HG03108 (cell line): Measurements from ENCODE around the gene MILR1.
"Not testable (repeated sequence)": the region's sequence is repeated elsewhere in the genome, so short reads cannot be mapped to it uniquely, and the experiment has no call there.

Source experiments
- ATAC-seq: cut with Tn5 transposase; IDR thresholded peaks from one replicate; pipeline ENCODE4 v1.9.1; 2021; ENCODE audit warnings: moderate library complexity; ENCODE audit not compliant: unreplicated experiment

Gene MILR1

DNA sequence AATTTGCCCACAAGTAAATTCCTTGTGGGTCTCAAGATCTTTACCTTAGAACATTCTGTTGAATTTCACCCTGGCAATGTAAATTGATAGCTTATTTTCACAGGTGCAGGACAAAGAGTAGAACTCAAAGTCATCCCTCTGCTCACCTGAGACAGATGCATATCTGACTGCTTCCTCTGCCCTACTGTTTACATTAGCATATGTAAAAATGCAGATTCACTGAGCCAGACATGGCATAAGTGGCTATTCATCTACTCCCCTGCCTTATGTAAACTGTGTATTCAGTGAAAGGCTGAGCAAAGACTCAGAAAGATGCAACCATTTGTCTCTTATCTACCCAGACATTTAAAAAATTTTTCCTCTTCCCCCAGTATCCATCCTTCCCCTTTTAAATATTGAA lies 22.3 kb upstream of the MILR1 start:
- ATAC-seq, result no peak

DNA sequence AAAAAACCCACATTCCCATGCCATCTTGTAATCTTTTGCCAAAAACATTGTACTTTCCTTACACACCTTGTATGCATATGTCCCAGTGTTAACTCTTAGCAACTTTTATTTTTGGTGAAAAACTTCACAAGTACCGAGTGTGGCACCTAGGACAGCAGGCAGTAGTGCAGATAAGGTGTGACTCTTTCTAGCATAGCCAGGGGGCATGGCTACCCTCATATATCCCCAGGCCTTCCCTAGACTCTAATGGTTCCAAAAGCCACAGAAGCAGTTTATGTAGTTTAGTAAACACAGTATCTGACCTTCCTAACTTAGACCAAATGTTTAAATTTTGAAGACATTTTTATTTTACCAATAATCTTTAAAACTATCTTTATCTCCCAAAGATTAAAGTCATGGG lies 20.5 kb upstream of the MILR1 start:
- ATAC-seq, result no peak

DNA sequence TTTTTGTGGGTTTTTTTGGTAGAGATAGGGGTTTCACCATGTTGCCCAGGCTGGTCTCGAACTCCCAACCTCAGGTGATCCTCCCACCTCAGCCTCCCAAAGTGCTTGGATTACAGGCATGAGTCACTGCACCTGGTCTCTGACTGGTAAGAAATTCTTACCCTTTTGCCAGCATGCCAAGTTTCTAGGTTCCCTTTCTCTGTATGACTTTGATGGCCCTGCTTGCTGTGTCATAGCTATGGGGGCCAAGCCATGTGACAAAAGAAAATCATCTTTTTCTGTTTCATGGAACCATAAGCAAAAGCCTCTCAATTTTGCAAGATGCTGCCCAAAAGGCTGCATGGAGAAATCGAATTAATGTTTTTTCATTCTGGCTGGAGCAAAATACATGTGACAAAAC lies 18.9 kb upstream of the MILR1 start:
- ATAC-seq, result not testable (repeated sequence)

DNA sequence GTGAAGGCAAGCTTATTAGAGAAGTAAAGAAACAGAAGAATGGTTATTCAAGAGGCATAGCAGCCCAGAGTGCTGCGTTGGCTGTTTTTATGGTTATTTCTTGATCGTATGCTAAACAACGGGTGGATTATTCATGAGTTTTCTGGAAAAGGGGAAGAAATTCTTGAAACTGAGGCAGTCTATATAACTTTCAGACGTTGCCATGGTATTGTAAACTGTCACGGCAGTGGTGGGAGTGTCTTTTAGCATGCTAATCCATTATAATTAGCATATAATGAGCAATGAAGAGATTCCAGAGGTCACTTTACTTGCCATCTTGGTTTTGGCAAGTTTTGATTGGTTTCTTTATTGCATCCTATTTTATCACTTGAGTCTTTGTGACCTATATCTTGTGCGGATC lies 17.4 kb upstream of the MILR1 start:
- no peak for ATAC-seq

DNA sequence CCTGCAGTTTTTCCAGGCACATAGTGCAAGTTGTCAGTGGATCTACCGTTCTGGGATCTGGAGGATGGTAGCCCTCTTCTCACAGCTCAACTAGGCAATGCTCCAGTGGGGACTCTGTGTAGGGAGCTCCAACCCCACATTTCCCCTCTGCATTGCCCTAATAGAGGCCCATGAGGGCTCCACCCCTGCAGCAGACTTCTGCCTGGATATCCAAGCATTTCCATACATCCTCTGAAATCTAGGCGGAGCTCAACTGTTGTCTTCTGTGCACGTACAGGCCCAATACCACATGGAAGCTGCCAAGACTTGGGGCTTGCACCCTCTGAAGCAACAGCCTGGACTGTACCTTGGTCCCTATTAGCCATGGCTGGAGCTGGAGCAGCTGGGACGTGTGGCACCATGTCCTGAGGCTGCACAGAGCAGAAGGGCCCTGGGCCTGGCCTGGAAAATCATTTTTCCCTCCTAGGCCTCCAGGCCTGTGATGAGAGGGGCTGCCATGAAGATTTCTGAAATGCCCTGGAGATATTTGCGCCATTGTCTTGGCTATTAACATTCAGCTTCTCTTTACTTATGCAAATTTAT lies 10.9 kb upstream of the MILR1 start:
- ATAC-seq, result no peak

DNA sequence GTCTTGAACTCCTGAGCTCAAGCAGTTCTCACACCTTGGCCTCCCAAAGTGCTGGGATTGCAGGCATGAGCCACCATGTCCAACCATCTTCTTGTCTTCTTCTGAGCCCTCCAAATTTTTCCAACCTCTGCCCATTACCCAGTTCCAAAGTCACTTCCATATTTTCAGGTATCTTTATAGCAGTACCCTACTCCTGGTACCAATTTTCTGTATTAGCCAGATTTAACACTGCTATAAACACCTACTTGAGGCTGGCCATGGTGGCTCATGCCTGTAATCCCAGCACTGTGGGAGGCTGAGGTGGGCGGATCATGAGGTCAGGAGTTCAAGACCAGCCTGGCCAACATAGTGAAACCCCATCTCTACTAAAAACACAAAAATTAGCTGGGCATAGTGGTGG lies 9.4 kb upstream of the MILR1 start:
- not testable (repeated sequence) for ATAC-seq

DNA sequence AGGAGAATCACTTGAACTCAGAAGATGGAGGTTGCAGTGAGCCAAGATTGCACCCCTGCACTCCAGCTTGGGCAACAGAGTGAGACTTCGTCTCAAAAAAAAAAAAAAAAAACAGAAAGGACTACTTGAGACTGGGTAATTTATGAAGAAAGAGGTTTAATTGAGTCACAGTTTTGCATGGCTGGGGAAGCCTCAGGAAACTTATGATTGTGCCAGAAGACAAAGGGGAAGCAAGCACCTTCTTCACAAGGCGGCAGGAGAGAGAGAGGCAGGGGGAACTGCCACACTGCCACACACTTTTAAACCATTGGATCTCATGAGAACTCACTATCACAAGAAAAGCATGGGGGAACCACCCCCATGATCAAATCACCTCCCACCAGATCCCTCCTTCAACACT lies 9.0 kb upstream of the MILR1 start:
- ATAC-seq, result no peak

DNA sequence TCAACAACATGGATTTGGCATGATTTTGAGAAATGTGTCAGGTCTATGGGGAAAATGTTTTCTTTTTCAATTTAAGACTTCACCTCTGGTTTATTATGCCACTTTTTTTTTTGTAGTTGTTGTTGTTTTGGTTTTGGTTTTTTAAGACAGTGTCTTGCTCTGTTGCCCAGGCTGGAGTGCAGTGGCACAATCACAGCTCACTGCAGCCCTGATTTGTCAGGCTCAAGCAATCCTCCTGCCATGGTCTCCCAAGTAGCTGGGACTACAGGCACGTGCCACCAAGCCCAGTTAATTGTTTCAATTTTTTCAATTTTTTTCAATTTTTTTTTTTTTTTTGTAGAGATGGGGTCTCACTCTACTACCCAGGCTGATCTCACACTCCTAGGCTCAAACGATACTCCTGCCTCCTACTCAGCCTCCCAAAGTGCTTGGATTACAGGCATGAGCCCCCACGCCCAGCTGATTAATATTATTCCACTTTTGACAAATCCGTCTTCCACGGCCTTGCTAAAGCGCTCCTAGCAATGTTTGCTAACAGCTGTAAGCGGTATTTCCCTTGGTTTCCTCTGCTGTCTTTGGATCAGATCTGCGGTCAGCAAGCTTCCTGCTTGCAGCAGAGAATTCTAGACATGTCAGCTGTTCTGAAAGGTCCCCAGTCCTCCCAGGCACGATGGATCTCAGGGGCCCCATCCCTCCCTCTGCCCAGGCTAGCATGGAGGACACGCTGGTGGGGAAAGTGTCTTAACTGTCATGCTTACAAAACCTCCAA lies 7.0 kb upstream of the MILR1 start:
- no peak for ATAC-seq

DNA sequence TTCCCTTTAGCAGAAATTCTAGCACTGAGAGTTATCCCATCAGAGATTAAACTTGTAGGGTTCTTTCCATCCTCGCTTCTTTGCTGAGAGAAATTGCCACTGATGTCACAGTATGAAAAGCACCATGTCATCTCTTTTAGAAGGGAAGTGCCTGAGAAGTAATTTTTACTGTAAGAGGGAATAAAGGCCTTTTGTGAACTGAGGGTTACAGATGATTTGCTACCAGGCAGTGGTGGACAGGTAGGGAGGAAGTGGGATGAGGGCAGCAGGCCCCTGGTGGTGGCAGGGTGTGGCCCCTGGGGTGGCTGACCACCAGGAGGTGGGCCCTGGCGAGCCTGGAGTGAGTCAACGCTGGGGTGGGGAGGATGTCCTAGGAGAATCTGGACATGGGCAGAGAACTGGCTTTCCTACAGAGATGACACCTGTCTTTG lies 6.4 kb upstream of the MILR1 start:
- no peak for ATAC-seq

DNA sequence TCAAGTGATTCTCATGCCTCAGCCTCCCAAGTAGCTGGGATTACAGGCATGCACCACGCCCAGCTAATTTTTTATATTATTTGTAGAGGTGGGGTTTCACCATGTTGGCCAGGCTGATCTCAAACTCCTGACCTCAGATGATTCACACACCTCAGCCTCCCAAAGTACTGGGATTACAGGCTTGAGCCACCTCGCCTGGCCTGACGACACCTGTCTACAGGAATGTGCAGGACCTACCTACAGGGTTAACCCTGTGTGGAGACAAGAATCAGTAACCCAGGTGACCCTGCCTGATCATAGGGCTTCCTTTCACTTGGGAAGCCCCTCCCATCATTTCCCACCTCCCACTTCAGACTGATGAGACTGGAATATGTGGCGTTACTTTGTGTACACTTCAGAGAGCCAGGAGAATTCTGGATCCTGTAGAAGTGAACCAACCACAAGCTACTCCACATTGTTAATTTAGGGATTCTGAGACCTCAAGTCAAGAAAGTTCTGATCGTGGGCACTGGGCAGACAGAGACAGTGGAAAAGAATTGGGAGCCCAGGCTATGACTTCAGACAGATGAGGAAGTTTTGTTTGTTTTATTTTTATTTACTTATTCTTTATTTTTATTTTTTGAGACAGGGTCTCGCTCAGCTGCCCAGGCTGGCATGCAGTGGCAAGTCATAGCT lies 5.7 kb upstream of the MILR1 start:
- no peak for ATAC-seq

DNA sequence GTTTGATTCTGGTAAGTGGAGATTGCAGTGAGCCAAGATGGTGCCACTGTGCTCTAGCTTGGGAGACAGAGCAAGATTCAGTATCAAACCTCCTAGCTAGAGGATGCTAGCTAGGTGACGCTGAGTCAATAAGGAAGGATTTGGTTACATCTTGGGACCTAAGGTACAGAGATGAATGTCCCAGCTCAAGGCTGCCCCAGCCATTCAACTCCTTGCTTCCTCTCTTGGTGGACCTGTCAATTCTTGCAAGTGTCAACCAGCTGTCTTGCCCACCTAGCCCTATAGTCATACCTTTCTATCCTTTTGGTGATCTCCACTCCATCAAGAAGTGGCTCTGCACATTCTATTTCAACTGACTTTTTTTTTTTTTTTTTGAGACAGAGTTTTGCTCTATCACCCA lies 1.4 kb upstream of the MILR1 start:
- no peak for ATAC-seq

DNA sequence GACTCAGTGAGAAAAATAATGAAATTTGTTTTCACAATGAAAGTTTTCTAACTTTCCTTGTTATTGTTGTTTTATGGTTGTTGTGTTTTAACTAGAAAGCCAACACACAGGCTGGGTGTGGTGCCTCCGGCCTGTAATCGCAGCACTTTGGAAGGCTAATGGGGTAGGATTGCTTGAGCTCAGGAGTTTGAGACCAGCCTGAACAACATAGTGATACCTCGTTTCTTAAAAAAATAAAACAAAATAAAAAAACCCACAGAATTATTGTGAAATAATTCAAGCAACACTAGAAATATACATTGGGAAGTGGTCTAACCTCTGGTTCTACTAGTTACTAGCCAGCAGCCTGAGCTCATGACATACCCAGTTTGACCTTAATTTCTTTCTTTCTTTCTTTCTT lies 630 bp downstream of the MILR1 start:
- ATAC-seq, result no peak

DNA sequence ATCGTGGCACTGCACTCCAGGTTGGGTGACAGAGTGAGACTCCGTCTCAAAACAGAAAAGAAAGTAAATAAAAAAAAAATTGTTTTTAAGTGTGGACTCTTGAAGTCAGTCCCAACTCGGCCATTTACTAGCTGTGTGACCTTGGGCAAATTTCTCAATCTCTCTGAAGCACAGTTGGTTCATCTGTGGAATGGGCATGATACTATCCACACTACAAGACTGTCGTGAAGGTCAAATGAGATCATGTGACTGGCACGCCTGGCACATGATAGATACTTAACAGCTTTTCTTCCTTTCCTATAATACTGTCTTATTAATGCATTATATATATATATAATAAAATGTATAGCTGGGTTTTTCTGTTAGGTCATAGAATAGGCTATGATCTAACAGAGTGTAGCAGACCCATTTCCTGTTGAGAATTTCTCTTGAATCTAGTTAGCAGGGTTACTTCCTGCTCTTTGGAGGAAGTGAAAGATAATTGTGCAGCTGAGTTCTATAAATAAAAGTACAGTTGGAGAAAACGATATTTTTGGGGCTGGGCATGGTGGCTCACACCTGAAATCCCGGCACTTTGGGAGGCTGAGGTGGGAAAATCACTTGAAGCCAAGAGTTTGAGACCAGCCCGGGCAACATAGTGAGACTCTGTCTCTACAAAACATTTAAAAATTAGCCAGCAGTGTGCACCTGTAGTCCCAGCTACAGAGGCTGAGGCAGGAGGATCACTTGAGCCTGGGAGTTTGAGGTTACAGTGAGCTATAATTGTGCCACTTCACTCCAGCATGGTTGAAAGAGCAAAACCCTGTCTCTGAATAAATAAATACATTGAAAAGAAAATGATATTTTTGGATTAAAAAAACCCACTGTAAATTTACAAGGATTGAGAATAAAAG lies 7.3 kb downstream of the MILR1 start:
- ATAC-seq, result no peak

DNA sequence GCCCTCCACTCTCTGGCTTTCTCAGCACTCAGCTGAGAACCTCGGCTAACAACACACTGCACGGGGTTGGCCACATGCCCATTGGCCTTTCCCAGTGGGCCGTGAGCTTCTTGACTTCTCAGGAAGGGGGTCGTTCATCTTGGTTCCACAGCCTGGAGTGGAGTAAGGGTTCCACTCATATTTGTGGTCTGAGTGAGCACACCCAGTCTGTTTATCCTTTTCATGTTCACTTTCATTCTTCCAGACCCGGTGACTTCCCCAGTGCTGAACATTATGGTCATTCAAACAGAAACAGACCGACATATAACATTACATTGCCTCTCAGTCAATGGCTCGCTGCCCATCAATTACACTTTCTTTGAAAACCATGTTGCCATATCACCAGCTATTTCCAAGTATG lies 8.2 kb downstream of the MILR1 start:
- ATAC-seq, result no peak

DNA sequence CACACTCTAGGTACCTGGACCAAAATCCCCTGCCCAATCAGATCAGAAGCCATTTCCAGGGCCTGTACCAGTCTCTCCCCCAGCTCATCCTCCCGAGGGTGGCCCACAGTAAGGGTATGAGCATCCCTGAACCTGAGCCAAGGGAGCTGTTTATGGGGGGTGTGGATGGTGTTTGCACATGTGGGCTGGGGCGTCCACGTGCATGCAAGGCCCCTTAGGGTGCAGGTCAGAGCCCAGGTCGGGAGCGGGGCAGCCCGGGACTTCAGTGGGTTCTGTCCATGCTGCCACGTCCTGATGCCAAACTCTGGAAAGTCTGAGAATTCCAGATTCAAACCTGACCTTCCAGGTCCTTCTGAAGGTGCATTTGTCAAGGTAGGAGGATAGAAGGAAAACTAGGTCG lies 9.8 kb downstream of the MILR1 start:
- no peak for ATAC-seq

DNA sequence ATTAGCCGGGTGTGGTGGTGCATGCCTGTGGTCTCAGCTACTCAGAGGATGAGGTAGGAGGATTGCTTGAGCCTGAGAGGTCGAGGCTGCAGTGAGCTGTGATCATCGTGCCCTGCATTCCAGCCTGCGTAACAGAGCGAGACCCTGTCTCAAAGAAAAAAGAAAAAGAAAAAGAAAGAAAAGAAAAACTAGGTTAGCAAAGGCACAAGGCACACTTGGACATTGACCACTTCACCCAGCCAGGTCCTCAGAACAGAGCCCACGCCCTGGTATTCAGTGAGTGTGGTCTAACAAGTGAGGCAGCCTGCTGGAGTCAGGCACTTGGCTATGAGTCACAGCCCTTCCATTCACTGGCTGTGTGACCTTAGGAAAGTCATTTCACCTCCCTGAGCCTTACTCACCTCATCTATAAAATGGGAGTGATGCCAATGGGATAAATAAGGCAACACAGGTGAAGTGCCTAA lies 10.4 kb downstream of the MILR1 start:
- ATAC-seq, result no peak

DNA sequence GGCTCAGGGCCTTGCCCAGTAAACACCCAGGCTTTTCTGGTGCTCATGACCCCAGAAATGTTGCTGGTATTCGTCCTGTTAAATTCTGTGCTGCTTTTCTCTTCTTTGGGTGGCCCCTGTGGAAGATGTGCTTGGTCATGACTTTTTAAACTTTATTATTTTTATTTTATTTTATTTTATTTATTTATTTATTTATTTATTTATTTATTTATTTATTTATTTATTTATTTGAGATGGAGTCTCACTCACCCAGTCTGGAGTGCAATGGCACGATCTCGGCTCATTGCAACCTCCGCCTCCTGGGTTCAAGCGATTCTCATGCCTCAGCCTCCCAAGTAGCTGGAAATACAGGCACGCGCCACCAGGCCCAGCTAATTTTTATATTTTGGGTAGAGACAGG lies 10.9 kb downstream of the MILR1 start:
- not testable (repeated sequence) for ATAC-seq

DNA sequence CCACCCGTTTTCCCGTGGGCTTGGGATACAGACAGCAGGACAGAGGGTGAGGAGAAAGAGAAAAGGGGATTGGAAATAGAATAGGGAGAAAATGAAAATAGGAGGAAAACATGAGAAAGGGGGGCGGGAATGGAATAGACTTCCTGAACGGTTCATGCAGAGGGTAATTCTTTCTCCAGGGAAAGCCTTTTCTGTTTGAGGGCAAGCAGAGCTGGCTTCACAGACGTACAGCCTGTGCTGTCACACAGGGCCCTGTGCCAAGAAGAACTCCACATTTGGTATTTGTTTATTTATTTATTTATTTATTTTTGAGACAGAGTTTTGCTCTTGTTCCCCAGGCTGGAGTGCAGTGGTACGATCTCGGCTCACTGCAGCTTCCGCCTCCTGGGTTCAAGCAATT lies 12.0 kb downstream of the MILR1 start:
- no peak for ATAC-seq

DNA sequence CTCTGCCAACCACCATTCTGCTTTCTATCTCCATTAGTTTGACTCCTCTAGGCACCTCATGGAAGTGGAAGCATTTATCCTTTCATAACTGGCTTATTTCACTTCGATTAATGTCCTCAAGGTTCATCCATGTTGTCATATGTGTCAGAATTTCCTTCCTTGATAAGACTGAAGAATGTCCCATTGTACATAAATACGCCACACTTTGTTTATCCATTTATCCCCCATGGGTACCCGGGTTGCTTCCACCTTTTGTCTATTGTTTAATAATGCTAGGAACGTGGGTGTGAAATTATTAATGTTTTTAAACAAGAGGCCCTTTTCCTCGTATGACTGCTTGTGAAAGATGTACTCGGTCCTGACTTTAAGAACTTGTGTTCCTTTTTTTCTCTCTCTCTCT lies 12.9 kb downstream of the MILR1 start:
- no peak for ATAC-seq

DNA sequence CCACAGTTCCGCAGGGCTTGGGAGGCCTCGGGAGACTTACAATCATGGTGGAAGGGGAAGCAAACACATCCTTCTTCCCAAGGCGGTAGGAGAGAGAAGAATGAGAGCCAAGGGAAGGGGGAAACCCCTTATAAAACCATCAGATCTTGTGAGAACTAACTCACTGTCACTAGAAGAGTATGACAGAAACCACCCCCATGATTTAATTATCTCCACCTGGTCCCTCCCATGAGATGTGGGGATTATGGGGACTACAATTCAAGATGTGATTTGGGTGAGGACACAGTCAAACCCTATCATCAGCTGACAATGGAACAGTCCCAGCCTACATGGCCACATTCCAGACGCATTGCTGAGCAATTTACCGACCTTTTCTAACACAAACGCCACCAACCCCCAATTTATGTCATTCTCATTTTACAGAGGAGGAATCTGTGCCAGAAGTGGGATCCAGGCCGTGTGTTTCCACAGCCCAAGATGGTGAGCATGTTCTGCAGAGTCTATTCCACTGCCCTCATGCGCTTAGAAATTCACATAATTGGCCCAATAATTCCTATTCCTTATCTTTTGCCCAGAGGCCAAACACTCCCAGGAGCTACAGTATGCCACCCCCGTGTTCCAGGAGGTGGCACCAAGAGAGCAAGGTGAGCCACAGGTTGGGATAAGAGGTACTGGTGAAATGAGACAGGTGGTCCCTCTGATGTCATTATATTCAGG lies 17.3 kb downstream of the MILR1 start:
- no peak for ATAC-seq

DNA sequence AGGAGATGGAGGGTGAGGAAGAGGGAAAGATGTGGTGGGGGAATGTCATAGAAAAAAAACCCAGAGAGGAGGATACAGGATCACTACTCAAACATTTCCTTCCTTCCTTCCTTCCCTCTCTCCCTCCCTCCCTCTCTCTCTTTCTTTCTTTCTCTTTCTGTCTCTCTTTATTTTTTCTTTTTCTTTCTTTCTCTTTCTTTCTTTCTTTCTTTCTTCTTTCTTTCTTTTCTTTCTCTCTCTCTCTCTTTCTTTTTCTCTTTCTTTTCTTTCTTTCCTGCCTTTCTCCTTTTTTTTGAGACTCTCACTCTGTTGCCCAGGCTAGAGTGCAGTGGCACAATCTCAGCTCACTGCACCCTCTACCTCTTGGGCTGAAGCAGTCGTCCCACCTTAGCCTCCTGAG lies 17.9 kb downstream of the MILR1 start:
- not testable (repeated sequence) for ATAC-seq
